RWPE2 (cell line): ENCODE measurements around the gene GRAMD4.
A peak's percentile ranks its signal among the peaks of the same experiment; 100 is the strongest.

Experiments used
- ATAC-seq: fragments of 200-7000 bp; cut with Tn5 transposase; 3 replicates; pipeline ENCODE4 v1.9.1; 2021; ENCODE audit warnings: low read depth
- DNase-seq: peaks from one replicate; pipeline ENCODE4 v3.0.0-alpha.2; 2020; ENCODE audit warnings: low spot score
- H3K27ac ChIP-seq: fragments of 450-650 bp; 2 replicates; pipeline ENCODE4 v1.5.1; 2017; ENCODE audit warnings: mild to moderate bottlenecking; ENCODE audit not compliant: poor library complexity, severe bottlenecking
- H3K27me3 ChIP-seq: fragments of 250-450 bp; sonication (Bioruptor Pico); 2 replicates; pipeline ENCODE4 v1.5.1; 2021; ENCODE audit warnings: mild to moderate bottlenecking, moderate library complexity; ENCODE audit not compliant: insufficient read depth, poor library complexity, severe bottlenecking
- H3K36me3 ChIP-seq: fragments of 250-450 bp; sonication (Bioruptor Pico); 2 replicates; pipeline ENCODE4 v1.5.1; 2020; ENCODE audit warnings: low read depth, mild to moderate bottlenecking, moderate library complexity
- H3K4me1 ChIP-seq: fragments of 250-450 bp; sonication (Bioruptor Pico); 2 replicates; pipeline ENCODE4 v1.5.1; 2021; ENCODE audit warnings: mild to moderate bottlenecking, moderate library complexity; ENCODE audit not compliant: insufficient read depth, poor library complexity, severe bottlenecking
- H3K4me3 ChIP-seq: fragments of 250-450 bp; sonication (Bioruptor Pico); 2 replicates; pipeline ENCODE4 v1.5.1; 2021; ENCODE audit warnings: mild to moderate bottlenecking, moderate library complexity; ENCODE audit not compliant: severe bottlenecking
- H3K9me3 ChIP-seq: fragments of 250-450 bp; sonication (Bioruptor Pico); 2 replicates; pipeline ENCODE4 v1.5.1; 2021; ENCODE audit warnings: mild to moderate bottlenecking, moderate library complexity; ENCODE audit not compliant: severe bottlenecking
- TF ChIP-seq, protein P1 (sequence below): fragments of 450-650 bp; IDR thresholded peaks from one replicate; pipeline ENCODE4 v1.5.1; 2017; ENCODE audit warnings: mild to moderate bottlenecking, moderate library complexity; ENCODE audit not compliant: poor library complexity, severe bottlenecking

Gene GRAMD4

DNA sequence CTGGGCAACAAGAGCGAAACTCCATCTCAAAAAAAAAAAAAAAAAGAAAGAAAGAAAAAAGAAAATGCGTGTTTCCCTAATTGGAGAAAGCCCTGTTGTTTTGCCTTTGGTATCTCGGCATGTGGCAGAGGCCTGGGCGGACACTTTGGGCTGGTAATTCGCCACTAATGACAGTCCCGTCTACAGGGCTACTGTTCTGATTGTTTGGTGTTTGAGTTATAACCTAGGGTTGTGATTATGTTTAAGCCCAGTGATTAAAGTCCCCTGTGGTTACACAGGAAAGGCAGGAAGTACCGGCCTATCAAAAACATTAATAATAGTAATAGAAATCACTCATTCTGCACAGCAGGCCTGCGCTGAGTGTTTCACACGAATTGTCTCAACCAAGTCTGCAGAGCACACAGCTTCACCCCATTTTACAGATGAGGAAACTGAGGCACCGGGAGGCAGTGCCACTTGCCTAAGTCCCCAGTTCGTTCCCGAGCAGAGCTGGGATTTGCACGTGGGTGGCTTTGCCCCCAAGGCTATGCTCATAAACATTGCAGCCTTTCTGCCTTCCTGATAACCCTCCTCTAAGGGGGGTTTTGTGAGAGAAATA lies 39.1 kb upstream of the GRAMD4 start:
- Histone ChIP-seq H3K9me3 (no peaks in the 10 kb centered on the region), H3K4me3 (no peak overlapping the region), H3K27ac (no peak overlapping the region), H3K4me1 (peaks cover 7% of the 10 kb centered on the region), H3K36me3 (no peaks in the 10 kb centered on the region), H3K27me3 (no peaks in the 10 kb centered on the region)
- ATAC-seq (no peak), DNase-seq (peak; percentile 18)
- TF ChIP-seq, protein P1, sequence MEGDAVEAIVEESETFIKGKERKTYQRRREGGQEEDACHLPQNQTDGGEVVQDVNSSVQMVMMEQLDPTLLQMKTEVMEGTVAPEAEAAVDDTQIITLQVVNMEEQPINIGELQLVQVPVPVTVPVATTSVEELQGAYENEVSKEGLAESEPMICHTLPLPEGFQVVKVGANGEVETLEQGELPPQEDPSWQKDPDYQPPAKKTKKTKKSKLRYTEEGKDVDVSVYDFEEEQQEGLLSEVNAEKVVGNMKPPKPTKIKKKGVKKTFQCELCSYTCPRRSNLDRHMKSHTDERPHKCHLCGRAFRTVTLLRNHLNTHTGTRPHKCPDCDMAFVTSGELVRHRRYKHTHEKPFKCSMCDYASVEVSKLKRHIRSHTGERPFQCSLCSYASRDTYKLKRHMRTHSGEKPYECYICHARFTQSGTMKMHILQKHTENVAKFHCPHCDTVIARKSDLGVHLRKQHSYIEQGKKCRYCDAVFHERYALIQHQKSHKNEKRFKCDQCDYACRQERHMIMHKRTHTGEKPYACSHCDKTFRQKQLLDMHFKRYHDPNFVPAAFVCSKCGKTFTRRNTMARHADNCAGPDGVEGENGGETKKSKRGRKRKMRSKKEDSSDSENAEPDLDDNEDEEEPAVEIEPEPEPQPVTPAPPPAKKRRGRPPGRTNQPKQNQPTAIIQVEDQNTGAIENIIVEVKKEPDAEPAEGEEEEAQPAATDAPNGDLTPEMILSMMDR: no peak

- H3K9me3 ChIP-seq: no peaks in the 10 kb centered on the region
- no peaks in the 10 kb centered on the region for H3K27me3 ChIP-seq
- no peak for ATAC-seq
- H3K36me3 ChIP-seq: no peaks in the 10 kb centered on the region
- TF ChIP-seq, protein P1: no peak
- DNase-seq: peak; percentile 56
- peaks cover 4% of the 10 kb centered on the region for H3K4me1 ChIP-seq
- H3K27ac ChIP-seq: no peak overlapping the region
- no peak overlapping the region for H3K4me3 ChIP-seq
Measured at GRCh38 chr22:46581538-46582244, 38.5 kb upstream of the GRAMD4 start.

DNA sequence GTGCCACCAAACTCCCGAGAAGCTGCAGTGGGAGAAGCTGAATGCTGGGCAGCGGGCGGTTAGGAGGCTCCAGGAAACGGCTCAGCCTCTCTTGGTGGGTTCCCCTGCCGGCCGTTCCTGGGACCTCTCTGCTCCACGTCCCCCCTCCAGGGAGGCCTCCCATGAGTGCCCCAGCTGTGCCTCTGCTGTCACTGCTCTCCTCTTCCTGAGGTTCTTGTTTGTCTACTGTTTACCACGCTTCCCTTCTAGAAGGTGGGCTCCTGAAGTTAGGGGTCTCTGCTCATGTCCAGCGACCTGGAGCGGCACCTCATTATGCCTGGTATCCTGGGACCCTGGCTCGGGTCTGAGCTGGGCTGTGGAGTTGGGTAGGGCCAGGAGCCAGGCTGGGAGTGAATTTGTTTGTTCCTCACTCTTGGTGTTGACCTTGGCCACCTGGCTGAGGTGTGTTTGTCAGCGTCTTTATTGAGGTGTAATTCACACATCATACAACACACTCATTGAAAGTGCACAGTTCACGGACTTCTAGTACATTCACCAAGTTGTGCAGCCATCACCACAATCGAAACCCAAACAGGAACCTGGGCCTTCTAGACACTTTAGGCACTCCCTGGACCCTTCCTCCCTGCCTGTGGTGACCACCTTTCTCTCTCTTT lies 37.8 kb upstream of the GRAMD4 start:
- Histone ChIP-seq H3K9me3 (no peaks in the 10 kb centered on the region), H3K4me3 (no peak overlapping the region), H3K36me3 (no peaks in the 10 kb centered on the region), H3K27ac (no peak overlapping the region), H3K27me3 (no peaks in the 10 kb centered on the region), H3K4me1 (peaks cover 4% of the 10 kb centered on the region)
- ATAC-seq: no peak
- peak; percentile 54 for DNase-seq
- TF ChIP-seq, protein P1: no peak

GRCh38 chr22:46583571-46583970 lies 36.6 kb upstream of the GRAMD4 start:
- H3K4me1 ChIP-seq: no peaks in the 10 kb centered on the region

More at GRCh38 chr22:46583571-46583970, 36.6 kb upstream of the GRAMD4 start:
- DNase-seq: peak; percentile 45
- TF ChIP-seq, protein P1: no peak
- Histone ChIP-seq H3K27ac (no peak overlapping the region), H3K9me3 (no peaks in the 10 kb centered on the region), H3K36me3 (no peaks in the 10 kb centered on the region), H3K27me3 (no peaks in the 10 kb centered on the region), H3K4me3 (no peak overlapping the region)
- ATAC-seq: no peak
